ENCODE results near the gene PHACTR3. TPM values are rescaled to one million over a fixed set of nuclear protein-coding genes. Genes with fewer than 3 reads are reported as not detected.
A peak's percentile ranks its signal among the peaks of the same experiment; 100 is the strongest.

PHACTR3 gene
- total RNA-seq, 1 experiment from 2014 or later: not detected

DNA sequence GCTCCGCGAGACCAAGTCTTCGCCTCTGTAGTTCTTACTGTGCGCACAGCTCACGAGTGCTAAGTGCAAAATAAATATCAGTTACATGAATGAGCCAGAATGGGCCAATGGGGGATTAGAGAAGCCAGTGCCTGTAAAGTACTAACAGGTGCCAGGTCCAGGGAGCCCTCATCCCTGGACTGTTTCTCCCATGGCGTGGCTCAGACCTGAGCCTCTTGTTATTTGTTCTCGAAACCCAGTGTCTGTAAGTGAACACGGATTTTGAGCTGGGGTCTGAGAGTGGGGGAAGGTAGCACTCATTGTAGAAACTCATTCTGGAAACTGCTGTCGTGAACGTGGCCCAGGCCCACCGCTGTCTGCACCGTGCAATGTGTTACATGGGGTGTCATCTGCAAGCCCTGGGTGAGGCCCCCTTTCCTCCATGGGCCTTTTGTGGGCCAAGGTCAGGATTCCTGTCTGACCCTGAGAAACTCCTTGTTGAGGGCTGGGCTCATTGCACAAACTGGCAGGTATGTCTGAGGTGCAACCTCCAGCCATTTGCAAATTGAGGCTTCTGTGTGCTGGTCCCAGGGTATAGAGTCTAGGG is 174.4 kb downstream of the PHACTR3 start:
- no peaks in the 10 kb centered on the region; the same call in 1 of the 2 replicates for H3K27me3 ChIP-seq (ENCODE audit: insufficient read depth, low read length)
- no peaks in the 10 kb centered on the region for H3K79me2 ChIP-seq (ENCODE audit: insufficient read depth, low read length)
- Mint-ChIP-seq H3K9me3 (peaks cover 0 to 33% of the 10 kb centered on the region in 2 experiments; a peak in 2 of 5 replicates), H3K4me3 (no peak overlapping the region), H3K36me3 (ENCODE audit: insufficient read depth in 1 of 3, low read depth in 3 of 3) (no peaks in the 10 kb centered on the region), H3K4me1 (peaks cover 0 to 2% of the 10 kb centered on the region in 2 experiments; a peak in 2 of 4 replicates), H3K27me3 (ENCODE audit: low read depth) (peaks cover 31% of the 10 kb centered on the region), H3K27ac (no peak overlapping the region)
- peak; percentile 16 for DNase-seq
- no peak overlapping the region for H4K5ac ChIP-seq (ENCODE audit: insufficient read length, low read depth, low read length)
- no peak overlapping the region for H3K56ac ChIP-seq (ENCODE audit: insufficient read length, low read depth, low read length)
- no peak overlapping the region for H3K9ac ChIP-seq (ENCODE audit: extremely low read depth, insufficient read length, low read length)
- no peak overlapping the region for H2BK5ac ChIP-seq (ENCODE audit: insufficient read length, low read length)
- H3K9me3 ChIP-seq (ENCODE audit: control insufficient read depth, low read depth, low read length): no peaks in the 10 kb centered on the region
- no peak overlapping the region for H2BK20ac ChIP-seq (ENCODE audit: low read depth, low read length, poor library complexity, severe bottlenecking)
- H3K4me1 ChIP-seq (ENCODE audit: insufficient read depth, low read length): no peaks in the 10 kb centered on the region
- H3K14ac ChIP-seq (ENCODE audit: insufficient read depth, low read length): no peak overlapping the region
- no peak overlapping the region for H2AFZ ChIP-seq (ENCODE audit: low read length)
- H3K4ac ChIP-seq (ENCODE audit: low read depth, low read length): no peak overlapping the region
- no peaks in the 10 kb centered on the region for H3K79me1 ChIP-seq (ENCODE audit: insufficient read depth, low read depth, low read length, poor library complexity, severe bottlenecking)
- H2BK15ac ChIP-seq (ENCODE audit: low read depth, low read length): no peak overlapping the region
- no peak overlapping the region for H3K27ac ChIP-seq (ENCODE audit: insufficient read length, low read depth, low read length)
- H2AK5ac ChIP-seq (ENCODE audit: insufficient read length, low read length): no peak overlapping the region
- no peaks in the 10 kb centered on the region for H4K20me1 ChIP-seq (ENCODE audit: control insufficient read depth, insufficient read depth, insufficient read length)
- H3K4me2 ChIP-seq (ENCODE audit: insufficient read depth, insufficient read length, low read length): no peak overlapping the region
- H3K23ac ChIP-seq (ENCODE audit: insufficient read length, low read depth, low read length): no peak overlapping the region
- H3K23me2 ChIP-seq (ENCODE audit: insufficient read length, low read depth, low read length, poor library complexity, severe bottlenecking): no peaks in the 10 kb centered on the region
- no peak overlapping the region for H3K18ac ChIP-seq (ENCODE audit: insufficient read length, low read depth, low read length)
- WGBS (ENCODE audit: extremely low coverage, insufficient read length, low lambda C conversion rate): no CpG with 5 or more reads among the region's 12 CpGs
- H2BK12ac ChIP-seq (ENCODE audit: insufficient read length, low read depth, low read length): no peak overlapping the region
- no peak overlapping the region for H2BK120ac ChIP-seq (ENCODE audit: low read depth, low read length, poor library complexity, severe bottlenecking)
- H3T11ph ChIP-seq (ENCODE audit: low read length): no peak overlapping the region
- no peak overlapping the region for H4K8ac ChIP-seq (replicated peaks; ENCODE audit: insufficient read length, low read depth, low read length)
- TF ChIP-seq, protein P1, sequence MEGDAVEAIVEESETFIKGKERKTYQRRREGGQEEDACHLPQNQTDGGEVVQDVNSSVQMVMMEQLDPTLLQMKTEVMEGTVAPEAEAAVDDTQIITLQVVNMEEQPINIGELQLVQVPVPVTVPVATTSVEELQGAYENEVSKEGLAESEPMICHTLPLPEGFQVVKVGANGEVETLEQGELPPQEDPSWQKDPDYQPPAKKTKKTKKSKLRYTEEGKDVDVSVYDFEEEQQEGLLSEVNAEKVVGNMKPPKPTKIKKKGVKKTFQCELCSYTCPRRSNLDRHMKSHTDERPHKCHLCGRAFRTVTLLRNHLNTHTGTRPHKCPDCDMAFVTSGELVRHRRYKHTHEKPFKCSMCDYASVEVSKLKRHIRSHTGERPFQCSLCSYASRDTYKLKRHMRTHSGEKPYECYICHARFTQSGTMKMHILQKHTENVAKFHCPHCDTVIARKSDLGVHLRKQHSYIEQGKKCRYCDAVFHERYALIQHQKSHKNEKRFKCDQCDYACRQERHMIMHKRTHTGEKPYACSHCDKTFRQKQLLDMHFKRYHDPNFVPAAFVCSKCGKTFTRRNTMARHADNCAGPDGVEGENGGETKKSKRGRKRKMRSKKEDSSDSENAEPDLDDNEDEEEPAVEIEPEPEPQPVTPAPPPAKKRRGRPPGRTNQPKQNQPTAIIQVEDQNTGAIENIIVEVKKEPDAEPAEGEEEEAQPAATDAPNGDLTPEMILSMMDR (conservative IDR thresholded peaks at IDR 0.05): no peak
- no peak overlapping the region for H4K91ac ChIP-seq (ENCODE audit: insufficient read length, low read depth, low read length)

Data from H9 (cell line).